Fibroblast of skin of scalp (primary cell): ENCODE measurements around the gene CDH6.

Experiments used
- DNase-seq: peaks from one replicate; pipeline ENCODE4 v3.0.0-alpha.2; 2013

Gene CDH6

DNA sequence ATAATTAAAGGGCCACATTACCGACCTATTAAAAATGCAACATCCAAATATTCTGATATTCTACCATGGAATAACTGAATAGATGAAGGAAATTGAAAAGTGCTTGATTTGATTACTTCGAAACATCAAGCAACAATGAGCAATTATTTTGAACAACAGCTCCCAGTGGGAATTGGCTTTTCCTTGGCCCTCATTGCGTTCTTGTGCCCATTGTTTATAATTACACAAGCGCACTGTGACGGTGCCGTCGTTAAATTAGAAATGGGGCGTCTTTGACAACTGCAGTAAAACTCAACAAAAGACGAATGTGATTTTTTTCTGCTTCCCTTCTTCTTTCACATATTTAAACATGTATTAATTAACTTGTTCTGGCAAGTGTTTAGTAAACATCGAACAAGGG, 61.6 kb downstream of the CDH6 start:
- no peak for DNase-seq

DNA sequence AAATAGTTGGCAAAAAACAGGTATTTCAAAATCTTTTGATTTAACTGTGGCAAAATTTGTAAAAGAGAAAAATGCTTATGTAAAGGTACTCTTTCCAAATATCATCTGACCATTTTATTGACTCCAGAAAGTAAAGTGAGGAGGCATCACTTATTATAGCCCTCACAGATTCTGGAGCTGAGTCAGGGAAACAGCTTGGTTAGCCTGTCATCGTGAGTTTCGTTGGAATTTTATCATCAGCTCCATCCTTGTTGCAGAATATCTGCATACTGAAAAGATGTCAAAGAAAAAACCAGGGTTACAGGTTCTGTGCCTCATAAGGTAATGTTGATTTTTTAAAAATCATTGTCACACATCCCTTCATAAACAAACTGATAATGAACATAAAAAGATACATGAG, 74.8 kb downstream of the CDH6 start:
- no peak for DNase-seq

DNA sequence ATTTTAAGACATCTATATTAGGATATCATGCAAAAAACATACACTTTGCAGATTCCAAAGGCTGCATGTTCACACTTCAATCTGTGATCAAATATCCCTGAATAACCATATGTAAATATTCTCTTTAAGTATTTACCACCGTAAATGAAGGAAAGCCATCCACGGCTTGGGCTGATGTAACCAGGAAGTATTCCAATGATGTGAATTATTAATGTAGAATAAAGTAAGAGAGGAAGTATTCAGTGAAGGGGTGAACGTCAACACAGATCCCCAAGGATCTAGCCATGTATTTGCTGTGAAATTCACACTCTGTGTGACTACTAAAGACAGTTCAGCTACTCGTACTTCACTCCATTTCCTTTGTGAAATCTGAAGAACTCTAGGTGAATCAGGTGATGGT, 75.2 kb downstream of the CDH6 start:
- no peak for DNase-seq

GRCh38 chr5:31269259-31269658, 75.8 kb downstream of the CDH6 start:
- no peak for DNase-seq

GRCh38 chr5:31270396-31270795, 76.9 kb downstream of the CDH6 start:
- DNase-seq: peak; percentile 11

- DNase-seq: no peak
These were observed 78.1 kb downstream of the CDH6 start for GRCh38 chr5:31271567-31271966.

DNA sequence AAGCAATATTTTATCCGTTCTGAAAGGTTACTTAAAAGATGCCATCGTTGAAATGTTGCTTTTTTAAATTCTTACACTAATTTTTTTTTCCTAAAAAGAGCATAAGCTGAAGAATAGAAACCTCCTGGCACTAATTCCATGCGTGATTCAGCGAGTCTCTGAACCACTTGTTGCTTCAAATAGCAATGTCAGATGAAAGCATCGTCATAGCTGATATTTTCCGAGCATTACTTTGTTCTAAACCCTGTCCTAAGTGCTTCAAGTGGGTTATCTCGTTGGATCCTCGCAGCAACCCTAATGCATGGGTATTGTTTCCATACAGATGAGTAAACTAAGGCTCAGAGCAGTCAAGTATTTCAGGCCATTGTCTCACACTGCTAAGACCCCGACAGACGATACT, 79.7 kb downstream of the CDH6 start:
- no peak for DNase-seq

DNA sequence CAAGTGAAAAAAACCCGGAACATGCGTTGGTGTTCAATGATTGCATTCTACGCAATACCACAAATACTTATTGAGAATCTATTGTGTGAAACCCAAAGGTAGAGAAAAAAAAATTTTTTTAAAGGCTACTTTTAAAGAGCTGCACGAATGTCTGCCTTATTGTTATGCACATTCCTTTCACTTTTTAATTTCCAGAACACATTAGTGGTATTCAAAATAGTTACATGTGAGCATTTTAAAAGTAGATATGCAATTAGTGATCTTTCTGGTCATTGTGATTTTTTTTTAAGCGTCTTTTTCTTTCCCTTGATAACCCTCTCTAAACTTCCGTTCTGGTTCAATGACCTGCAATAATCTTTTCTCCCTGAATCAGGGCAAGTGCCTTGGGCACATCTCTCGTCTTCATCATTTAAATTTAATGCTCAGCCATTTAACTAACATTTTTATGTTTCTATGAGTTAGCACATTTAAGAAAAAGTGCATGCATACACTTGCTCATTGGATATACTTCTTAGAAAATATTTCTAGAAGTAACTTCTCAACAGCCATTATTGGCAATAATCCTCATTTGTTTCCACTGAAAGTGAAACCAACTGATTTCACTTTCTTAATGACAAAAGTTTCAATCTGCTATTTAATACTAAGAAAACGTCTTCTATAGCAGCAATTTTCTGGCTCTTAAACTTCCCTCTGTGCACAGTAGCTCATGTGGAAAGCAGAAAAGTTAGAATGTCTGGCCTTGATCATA, 80.3 kb downstream of the CDH6 start:
- no peak for DNase-seq

DNA sequence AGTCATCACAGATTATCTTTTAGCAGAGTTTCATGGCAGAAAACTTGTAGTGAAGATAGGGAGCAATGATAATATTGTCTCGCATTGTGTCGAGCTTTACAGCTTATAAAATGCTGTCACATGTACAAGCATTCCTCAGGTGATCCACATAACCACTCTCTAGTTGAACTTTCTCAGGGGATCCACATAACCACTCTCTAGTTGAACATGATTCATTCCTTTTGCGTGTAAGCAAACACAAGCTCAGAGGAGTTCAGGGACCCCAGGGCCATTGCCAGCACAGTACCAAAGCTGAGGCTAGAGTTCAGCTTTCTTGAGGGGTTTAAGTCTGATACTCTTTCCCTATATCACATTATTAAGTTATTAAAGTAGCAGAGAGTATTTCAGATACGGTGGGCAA, 86.7 kb downstream of the CDH6 start:
- DNase-seq: peak; percentile 4

DNA sequence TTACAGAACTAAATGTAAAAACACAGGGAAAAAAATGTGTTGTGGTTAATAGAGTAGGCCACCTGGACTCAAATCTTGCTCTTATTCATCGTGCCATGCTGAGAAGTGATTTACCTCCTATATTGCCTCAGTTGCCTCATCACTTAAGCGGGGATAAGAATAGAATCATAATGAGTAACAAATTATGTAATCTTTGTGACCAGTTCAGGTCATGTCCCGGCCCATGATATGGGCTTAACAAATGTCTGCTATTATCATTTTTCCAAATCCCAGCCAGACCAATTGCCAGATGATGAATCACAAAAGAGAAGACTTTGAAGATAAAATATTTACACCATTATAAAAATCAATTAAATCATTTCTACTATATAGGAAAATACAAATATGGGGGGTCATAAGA, 89.8 kb downstream of the CDH6 start:
- no peak for DNase-seq

GRCh38 chr5:31285025-31285424, 91.5 kb downstream of the CDH6 start:
- DNase-seq: no peak

- no peak for DNase-seq
These were observed 94.5 kb downstream of the CDH6 start for GRCh38 chr5:31287985-31288384.

GRCh38 chr5:31289429-31289828, 95.9 kb downstream of the CDH6 start:
- no peak for DNase-seq

DNA sequence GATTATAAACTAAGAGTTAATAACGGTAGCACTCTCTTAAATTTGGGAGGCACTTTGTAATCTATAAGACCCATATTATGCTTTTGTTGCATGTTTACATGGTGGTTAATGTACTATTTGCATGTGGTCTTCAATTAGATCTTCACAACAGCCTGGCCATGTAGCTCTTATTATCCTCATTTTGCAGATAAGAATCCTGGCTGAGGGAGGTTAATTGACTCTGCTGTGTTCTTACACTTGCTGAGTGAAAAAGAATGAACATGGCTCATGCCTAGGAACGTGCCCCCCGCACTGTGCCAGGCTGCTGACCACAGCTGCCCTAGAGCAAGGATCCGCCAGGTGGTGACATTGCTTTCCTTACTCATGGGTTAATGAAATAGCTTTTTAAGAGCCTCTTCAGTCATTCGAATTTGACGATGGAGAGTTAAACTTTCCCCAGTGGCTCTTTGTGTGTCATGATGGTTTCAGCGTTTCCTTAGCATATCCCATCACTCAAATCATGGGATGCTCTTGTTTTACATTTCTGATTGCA, 97.9 kb downstream of the CDH6 start:
- no peak for DNase-seq

- DNase-seq: peak; percentile 57
These were observed 107.0 kb downstream of the CDH6 start for GRCh38 chr5:31300501-31300900.

DNA sequence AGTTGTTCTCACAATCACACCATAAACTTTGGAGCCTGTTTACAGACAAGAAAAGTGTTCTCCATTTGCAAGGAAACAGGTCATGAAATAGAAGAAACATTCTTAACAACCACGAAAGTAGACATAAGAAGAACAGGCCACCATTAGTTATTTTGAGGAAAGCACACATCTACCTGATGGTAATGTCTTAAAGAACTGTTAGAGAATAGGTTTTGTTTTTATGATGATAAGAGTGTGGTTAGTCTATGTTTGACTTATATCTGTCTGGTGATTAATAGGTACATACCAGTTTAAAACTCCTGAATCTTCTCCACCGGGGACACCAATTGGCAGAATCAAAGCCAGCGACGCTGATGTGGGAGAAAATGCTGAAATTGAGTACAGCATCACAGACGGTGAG, 108.3 kb downstream of the CDH6 start:
- DNase-seq: no peak

- DNase-seq: no peak
These were observed 110.2 kb downstream of the CDH6 start for GRCh38 chr5:31303688-31304087.

- no peak for DNase-seq
These were observed 124.2 kb downstream of the CDH6 start for GRCh38 chr5:31317665-31318064.

GRCh38 chr5:31319335-31319734, 125.8 kb downstream of the CDH6 start:
- DNase-seq: no peak

DNA sequence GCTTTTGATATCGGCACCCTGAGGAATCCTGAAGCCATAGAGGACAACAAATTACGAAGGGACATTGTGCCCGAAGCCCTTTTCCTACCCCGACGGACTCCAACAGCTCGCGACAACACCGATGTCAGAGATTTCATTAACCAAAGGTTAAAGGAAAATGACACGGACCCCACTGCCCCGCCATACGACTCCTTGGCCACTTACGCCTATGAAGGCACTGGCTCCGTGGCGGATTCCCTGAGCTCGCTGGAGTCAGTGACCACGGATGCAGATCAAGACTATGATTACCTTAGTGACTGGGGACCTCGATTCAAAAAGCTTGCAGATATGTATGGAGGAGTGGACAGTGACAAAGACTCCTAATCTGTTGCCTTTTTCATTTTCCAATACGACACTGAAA, 129.5 kb downstream of the CDH6 start:
- no peak for DNase-seq

DNA sequence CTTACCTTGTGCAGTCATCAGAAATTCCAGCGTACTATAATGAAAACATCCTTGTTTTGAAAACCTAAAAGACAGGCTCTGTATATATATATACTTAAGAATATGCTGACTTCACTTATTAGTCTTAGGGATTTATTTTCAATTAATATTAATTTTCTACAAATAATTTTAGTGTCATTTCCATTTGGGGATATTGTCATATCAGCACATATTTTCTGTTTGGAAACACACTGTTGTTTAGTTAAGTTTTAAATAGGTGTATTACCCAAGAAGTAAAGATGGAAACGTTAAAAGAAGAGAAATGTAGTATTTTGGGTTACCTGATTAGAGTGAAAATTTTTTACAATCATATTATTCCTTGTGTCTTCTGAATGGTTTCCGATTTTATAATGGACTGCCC, 131.4 kb downstream of the CDH6 start:
- DNase-seq: no peak

- DNase-seq: no peak
These were observed 134.7 kb downstream of the CDH6 start for GRCh38 chr5:31328040-31328733.

- peak; percentile 13 for DNase-seq
These were observed 136.2 kb downstream of the CDH6 start for GRCh38 chr5:31329715-31330114.

DNA sequence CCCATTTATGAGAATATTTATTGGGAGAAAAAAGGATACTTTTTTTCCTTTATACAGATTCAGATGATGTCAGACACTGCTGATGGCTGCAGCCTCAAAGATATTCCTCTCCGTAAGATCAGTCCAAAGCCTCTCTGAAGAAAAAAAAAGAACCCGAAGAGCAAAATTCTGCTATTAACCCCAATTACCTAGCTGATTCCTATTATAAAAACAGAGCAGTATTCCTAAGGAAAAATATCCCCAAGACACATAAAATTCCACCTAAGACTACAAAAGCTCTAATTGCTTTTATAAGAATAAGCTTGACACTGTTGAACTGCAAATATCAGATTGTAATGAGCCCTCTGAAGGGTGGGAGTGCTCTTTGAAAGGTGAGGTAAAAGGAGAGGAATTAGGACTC, 138.7 kb downstream of the CDH6 start:
- no peak for DNase-seq
